HUDEP-2 (cell line): ENCODE results near the gene LMTK2.
"Not testable (repeated sequence)": the region's sequence is repeated elsewhere in the genome, so short reads cannot be mapped to it uniquely, and the experiment has no call there.

ENCODE experiments used
- DNase-seq, 76 experiments: peaks; one replicate each; lab custom pipeline; 2025; ENCODE audit not compliant: unreplicated experiment in 76 of 76; lab: John Stamatoyannopoulos, UW

LMTK2 gene

GRCh38 chr7:98102170-98102569 lies 4.5 kb upstream of the LMTK2 start:
- DNase-seq: no peak

GRCh38 chr7:98105942-98106544 lies 619 bp upstream of the LMTK2 start:
- no peak for DNase-seq

DNA sequence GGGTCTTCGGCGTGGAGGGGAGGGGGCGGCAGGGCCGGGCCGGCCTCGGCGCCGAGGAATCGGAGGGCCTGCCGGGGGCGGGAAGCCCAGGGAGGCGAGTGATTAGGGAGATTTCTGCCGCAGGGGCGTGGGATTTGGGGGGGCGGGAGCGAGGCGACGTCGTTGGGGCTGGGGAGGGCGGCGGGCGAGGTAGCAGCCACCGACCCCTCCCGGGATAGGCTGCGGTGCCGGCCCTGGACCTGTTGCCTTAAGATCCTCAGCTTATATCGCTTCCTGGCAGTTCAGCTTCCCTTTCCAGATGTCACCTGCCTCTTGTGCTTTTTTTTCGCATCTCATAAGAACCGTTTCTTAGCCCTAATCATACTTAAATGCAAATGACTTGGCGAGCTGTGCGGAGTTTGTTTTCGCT lies 655 bp downstream of the LMTK2 start:
- DNase-seq: peak in 7 of 76 experiments; percentile 8 to 18 (median 12)

GRCh38 chr7:98110249-98111022 lies 3.8 kb downstream of the LMTK2 start:
- peak in 4 of 76 experiments; percentile 7 to 21 (median 18) for DNase-seq

GRCh38 chr7:98112077-98112476 lies 5.4 kb downstream of the LMTK2 start:
- DNase-seq: no peak

- no peak for DNase-seq
Observed at GRCh38 chr7:98115746-98116525, 9.3 kb downstream of the LMTK2 start.

DNA sequence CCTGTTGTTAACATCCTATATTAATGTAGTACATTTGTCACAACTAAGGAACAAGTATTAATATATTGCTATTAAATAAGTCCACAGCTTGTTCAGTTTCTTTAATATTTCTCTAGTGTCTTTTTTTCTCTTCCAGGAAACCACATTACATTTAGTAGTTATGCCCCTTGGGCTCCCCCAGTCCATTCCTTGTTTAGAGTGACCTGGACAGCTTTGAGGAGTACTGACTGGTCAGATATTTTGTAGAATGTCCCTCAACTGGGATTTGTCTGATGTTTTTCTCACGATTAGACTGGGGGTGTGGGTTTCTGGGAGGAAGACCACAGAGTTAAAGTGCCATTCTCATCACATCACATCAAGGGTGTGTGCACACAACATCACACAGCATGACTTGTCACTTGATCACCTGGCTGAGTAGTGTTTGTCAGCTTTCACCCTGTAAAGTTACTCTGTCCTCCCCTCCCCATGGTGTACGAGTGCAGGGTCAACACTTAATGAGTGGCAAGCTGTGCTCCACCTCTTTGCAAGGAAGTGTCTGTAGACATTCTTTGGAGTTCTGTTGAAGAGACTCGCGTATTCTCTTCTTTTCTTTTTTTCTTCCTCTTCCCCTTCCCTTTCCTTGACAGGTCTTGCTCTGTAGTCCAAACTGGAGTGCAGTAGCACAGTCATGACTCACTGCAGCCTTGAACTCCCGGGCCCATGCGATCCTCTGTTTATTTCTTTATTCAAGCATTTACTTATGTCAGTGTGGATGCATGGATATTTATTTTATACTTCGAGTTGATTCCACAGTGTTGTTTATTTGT lies 10.2 kb downstream of the LMTK2 start:
- DNase-seq: no peak

DNA sequence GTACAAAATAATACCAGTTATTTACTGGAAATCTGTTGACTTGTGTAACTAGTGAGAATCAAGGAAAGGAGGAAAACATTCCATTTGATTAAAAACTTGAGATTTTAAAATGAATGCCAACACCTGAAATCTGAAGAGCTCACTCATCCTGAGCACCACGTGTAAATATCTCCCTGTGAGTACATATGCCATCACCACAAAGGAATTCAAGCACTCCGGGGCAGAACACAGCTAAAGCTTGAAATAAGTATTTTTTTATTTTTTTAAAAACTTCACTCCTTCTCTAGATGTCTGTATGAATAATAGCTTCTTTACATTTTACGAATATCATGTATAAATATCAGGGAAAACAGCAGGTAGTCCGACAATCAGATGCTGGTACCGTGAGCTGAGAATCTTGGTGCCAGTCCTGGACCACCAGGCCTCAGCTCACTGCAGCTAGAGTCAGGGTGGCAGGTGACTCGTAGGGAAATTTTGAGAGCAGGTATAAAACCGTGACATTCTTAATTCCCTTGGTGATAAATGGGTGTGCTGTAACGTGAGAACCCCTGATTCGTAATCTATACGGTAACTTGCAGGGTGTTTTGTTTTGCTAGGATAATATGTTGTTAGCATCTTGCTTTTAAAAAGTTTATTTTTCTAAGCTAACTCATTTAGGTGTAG lies 12.7 kb downstream of the LMTK2 start:
- DNase-seq: no peak

DNA sequence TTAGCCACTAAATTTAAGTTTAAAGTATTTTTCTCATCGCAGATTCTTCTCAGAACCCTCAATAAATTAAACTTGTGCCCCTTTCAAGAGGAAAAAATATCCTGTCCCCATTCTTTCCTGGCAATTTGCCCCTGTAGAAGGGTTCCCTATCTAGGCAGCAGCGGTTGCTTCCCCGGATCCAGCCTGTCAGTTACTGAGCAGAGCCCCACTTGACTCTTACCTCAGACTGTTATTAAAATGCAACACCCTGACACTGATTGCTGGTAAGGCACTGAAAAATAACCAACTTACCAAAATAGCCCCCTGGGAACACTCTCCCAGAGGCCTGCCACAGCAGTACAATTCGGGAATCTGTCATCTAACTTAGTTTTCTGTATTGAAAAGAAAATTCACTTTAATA lies 13.9 kb downstream of the LMTK2 start:
- DNase-seq: peak in 1 of 76 experiments; percentile 3

DNA sequence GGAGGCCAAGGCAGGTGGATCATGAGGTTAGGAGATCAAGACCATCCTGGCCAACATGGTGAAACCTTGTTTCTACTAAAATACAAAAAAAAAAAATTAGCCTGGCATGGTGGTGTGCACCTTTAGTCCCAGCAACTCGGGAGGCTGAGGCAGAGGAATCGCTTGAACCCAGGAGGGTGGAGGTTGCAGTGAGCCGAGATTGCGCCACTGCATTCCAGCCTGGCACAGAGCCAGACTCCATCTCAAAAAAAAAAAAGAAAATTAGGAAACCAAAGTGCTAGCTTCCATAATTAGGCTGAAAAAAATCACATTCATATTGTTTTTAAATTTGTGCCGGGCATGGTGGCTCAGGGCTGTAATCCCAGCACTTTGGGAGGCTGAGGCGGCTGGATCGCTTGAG lies 14.7 kb downstream of the LMTK2 start:
- DNase-seq: not testable (repeated sequence)

DNA sequence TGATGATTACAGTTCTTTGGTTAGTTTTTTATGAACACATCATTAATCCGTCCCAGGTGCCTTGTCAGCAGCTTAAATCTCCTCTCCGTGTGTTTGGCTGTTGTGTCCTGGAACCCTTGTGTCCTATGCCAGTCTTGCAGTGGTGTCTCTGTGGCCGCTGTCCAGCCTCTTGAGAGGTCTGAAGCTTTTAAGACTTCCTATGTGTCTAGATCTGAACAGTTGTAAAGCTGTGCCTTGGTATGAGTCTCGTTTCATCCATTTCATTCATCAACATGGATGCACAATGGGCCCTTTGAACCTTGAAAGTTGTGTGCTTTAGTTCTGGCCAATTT lies 16.7 kb downstream of the LMTK2 start:
- no peak for DNase-seq

DNA sequence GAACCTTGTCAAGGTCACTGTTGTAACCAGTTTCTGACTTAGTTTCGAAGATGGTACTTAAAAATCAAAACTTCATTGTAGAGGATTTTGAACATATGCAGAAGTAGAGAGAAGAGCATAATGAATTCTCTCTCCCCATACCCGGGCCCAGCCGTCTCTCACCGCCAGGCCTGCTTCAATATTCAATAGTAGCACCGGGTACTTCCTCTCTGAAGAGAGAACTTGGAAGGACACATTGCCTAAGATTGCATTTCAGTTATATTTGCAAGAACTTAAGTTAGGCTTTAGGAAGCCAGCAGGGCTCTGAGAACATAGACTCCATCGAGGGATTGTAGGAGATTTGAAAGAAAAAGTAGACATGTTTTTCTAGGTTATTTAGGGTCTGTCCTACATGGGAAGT lies 19.1 kb downstream of the LMTK2 start:
- DNase-seq: no peak

DNA sequence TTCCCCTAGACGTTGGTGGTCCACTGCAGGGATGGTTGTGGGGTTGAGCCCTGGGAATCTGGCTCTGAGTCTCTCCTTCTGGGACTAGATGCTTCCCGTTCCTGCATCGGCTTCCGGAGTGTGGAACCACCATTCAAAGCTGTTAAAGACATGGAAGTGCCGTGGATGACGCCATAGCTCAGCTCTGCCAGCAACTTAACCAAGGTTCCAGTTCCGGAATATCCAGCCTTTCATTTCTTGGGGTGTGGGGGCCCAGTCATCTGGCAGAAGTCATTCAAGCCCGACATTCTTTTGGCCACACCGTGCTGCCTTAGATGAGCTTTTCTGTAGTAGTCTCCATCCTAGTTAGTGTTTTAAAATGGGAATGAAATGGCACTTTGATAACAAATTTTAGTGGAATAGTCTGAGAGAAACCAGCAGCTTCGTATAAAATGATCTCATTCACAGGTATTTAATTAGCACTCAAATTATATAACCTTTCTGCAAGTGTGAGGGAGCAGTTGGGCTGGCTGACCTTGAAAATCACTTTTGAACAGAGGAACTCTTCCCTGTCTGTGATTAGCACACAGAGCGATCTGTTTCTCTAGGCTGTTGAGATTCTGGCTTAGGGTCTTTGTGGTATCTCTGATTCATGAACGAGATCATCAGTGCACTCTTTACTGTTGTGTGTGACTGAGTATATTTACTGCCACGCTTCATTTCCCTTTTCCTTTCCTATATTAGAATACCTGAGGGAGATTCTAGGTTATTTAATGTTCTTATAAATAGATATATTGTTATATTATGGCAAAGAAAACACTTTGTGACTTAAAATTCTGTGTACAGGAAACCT lies 19.9 kb downstream of the LMTK2 start:
- no peak for DNase-seq

GRCh38 chr7:98128346-98128745 lies 21.7 kb downstream of the LMTK2 start:
- DNase-seq: no peak

DNA sequence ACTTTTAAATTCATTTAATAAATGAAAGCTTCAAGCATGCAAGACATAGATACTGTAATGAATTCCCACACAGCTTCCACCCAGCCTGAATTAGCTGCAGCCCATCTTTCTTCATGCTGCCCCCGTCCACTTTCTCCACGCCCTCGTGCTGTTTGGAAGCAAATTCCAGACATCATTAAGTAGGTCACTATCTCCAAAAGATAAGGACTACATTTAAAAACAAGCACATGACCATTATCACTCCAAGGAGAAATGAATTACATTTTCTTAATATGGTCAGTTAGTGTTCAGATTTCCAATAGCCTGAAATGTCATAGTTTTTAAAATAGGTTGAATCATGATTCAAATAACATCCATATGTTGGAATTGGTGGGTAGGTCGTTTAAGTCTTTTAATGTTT lies 24.3 kb downstream of the LMTK2 start:
- DNase-seq: no peak

- peak in 70 of 76 experiments; percentile 10 to 82 (median 52) for DNase-seq
Observed at GRCh38 chr7:98133181-98133580, 26.5 kb downstream of the LMTK2 start.

DNA sequence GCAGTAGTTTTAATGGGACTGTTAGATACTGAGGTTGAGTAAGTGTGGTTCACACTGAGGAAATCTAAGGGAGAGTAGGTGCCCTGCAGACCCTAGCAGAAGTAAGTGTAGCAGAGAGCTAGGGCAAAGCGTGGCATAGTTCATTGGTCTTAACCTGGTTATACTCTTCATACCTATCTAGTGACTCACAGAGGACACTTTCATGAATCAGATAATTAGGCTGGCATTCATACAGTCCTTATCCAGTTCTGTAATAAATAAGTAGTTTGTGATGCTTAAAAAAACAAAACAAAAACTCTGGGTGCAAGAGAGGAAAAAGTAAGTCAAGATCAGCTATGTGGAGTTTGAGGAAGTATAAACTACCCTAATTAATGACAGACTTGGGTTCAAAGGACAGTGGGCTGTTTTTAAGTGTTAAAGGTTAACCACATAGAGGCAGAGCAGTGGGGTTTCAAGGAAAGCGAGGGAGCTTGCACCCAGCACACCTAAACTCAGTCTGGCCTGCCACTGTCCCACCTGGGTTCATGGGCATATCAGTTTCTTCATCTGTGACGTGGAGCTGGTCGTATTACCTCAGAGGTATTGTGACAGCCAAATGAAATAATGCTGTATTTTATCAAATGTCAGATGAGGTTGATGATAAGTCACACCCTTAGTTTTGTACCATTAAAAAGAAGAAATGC lies 27.1 kb downstream of the LMTK2 start:
- DNase-seq: peak in 2 of 76 experiments; percentile 9 to 16

- DNase-seq: no peak
Observed at GRCh38 chr7:98134420-98135228, 28.0 kb downstream of the LMTK2 start.
